Astrocyte (in vitro differentiated cells and primary cell): Measurements from ENCODE around the gene HSF5. TPM values are rescaled to one million over a fixed set of nuclear protein-coding genes. Genes with fewer than 3 reads are reported as not detected.

ENCODE experiments used
- DNase-seq: peaks from one replicate; pipeline ENCODE4 v3.0.0-alpha.2; 2010; ENCODE audit warnings: low read depth
- FAIRE-seq: peaks from 2 replicates; lab custom pipeline; 2011; peaks lifted over from hg19 to GRCh38; lab: Jason Lieb, UNC
- H2AFZ ChIP-seq: 2 replicates; pipeline ENCODE4 v1.6.0; 2012; ENCODE audit warnings: low read depth, low read length, inconsistent platforms
- H3K27ac ChIP-seq: 2 replicates; pipeline ENCODE4 v1.5.1; 2011; ENCODE audit warnings: low read depth, low read length, inconsistent platforms
- H3K27me3 ChIP-seq: 2 replicates; pipeline ENCODE4 v1.6.0; 2011; ENCODE audit warnings: low read length, inconsistent platforms; ENCODE audit not compliant: insufficient read depth
- H3K36me3 ChIP-seq: 2 replicates; pipeline ENCODE4 v1.5.1; 2011; ENCODE audit warnings: low read length, inconsistent platforms; ENCODE audit not compliant: insufficient read depth
- H3K4me1 ChIP-seq: 2 replicates; pipeline ENCODE4 v1.5.1; 2011; ENCODE audit warnings: low read length, inconsistent platforms; ENCODE audit not compliant: insufficient read depth
- H3K4me2 ChIP-seq: 2 replicates; pipeline ENCODE4 v1.6.0; 2012; ENCODE audit warnings: low read length, inconsistent platforms
- H3K4me3 ChIP-seq: 2 replicates; pipeline ENCODE4 v1.5.1; 2011; ENCODE audit warnings: low read depth, mild to moderate bottlenecking, low read length, inconsistent platforms; ENCODE audit not compliant: insufficient read depth
- H3K79me2 ChIP-seq: 2 replicates; pipeline ENCODE4 v1.6.0; 2012; ENCODE audit warnings: mild to moderate bottlenecking, low read length, inconsistent platforms; ENCODE audit not compliant: insufficient read depth
- H3K9ac ChIP-seq: 2 replicates; pipeline ENCODE4 v1.6.0; 2012; ENCODE audit warnings: mild to moderate bottlenecking, low read length, inconsistent platforms
- H3K9me3 ChIP-seq: 2 replicates; pipeline ENCODE4 v1.5.1; 2012; ENCODE audit warnings: low read depth, mild to moderate bottlenecking, low read length, inconsistent platforms; ENCODE audit not compliant: insufficient read depth
- H4K20me1 ChIP-seq: 2 replicates; pipeline ENCODE4 v1.6.0; 2012; ENCODE audit warnings: low read length, inconsistent platforms; ENCODE audit not compliant: insufficient read depth
- H3K27ac Mint-ChIP-seq: one replicate; pipeline ENCODE4 v1.8.0; 2021; ENCODE audit warnings: mild to moderate bottlenecking, mixed read lengths; ENCODE audit not compliant: unreplicated experiment
- H3K27me3 Mint-ChIP-seq: one replicate; pipeline ENCODE4 v1.8.0; 2021; ENCODE audit warnings: low read depth, mixed read lengths; ENCODE audit not compliant: unreplicated experiment
- H3K36me3 Mint-ChIP-seq: one replicate; pipeline ENCODE4 v1.8.0; 2021; ENCODE audit warnings: low read depth, mixed read lengths; ENCODE audit not compliant: unreplicated experiment
- H3K4me1 Mint-ChIP-seq: one replicate; pipeline ENCODE4 v1.8.0; 2021; ENCODE audit warnings: low read depth, mixed read lengths; ENCODE audit not compliant: unreplicated experiment
- H3K4me3 Mint-ChIP-seq: one replicate; pipeline ENCODE4 v1.8.0; 2021; ENCODE audit warnings: mild to moderate bottlenecking, moderate library complexity, mixed read lengths; ENCODE audit not compliant: unreplicated experiment
- H3K9me3 Mint-ChIP-seq: one replicate; pipeline ENCODE4 v1.8.0; 2021; ENCODE audit warnings: mild to moderate bottlenecking, mixed read lengths; ENCODE audit not compliant: unreplicated experiment
- EZH2 ChIP-seq: IDR thresholded peaks from 2 replicates; pipeline ENCODE4 v1.6.1; 2012; ENCODE audit warnings: mild to moderate bottlenecking, low read length, inconsistent platforms; ENCODE audit not compliant: insufficient read depth
- total RNA-seq: library from RNA; stranded (reverse); gene quantifications from 2 replicates; pipeline ENCODE4 v1.2.1, GENCODE V29; 2021
- TF ChIP-seq, protein P1 (sequence below): IDR thresholded peaks from 2 replicates; pipeline ENCODE4 v1.5.1; 2011; ENCODE audit warnings: low read depth, mild to moderate bottlenecking, inconsistent platforms, low read length, moderate library complexity; ENCODE audit not compliant: insufficient read depth

Gene HSF5
- total RNA-seq, 1 donor from 2014 or later, result not detected

DNA sequence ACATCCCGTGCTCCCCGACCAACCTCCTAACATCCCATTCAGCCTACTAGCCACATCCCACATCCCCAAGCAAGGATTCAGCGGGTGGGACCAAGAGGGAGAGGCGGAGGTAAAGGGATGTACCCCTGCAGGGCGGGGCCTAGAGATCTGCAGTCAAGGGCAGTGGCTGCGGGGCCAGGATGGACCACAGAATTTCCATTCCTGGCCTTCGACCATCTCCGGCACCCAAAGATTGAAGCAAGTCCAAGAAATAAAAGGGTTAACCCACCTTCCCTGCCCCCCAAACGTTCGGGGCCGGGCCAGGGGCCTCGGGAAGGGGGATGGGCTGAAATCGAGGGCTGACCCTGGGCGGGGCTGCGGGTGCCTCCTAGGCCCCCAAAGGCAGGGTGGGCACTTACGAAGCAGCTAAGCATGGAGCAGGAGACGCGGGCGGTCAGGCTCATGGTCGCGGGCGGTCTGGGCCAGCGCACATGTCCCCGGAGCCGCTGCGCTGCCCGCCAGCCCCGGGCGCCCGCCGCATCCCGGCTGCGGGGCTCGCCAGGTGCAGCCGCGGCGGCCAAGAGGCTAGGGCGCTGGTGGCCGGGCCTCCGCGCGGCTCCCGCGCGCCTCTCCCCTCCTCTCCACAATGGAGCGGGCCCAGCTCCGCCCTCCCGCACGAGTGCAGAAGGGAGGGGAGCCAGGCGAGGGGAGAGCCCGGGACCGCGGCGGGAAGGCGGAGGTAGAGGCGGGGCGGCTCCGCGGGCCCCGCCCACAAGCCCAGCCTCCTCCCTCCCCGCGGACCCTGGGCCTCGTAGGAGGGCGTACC, 26.0 kb upstream of the HSF5 start, which contains the start of gene MTMR4:
Gene MTMR4 (minus strand): TSS at position 674 of the 805 bp plus-strand sequence. CDS start 231 bp downstream, at position 443.
- peak within 1 kb of the TSS; percentile 45 for H3K27ac ChIP-seq
- peaks cover 16% of the 10 kb centered on the region for H3K36me3 ChIP-seq
- H3K27me3 ChIP-seq, result no peaks in the 10 kb centered on the region
- H3K9me3 Mint-ChIP-seq, result no peaks in the 10 kb centered on the region
- peak within 1 kb of the TSS; percentile 78 for H3K4me3 ChIP-seq
- H3K4me1 Mint-ChIP-seq, result peaks cover 13% of the 10 kb centered on the region
- peak within 1 kb of the TSS; percentile 87 for H3K4me3 Mint-ChIP-seq
- no peak within 1 kb of the TSS for H3K27ac Mint-ChIP-seq
- DNase-seq, result peak; percentile 39
- peaks cover 22% of the 10 kb centered on the region for H3K4me1 ChIP-seq
- H3K9me3 ChIP-seq, result no peaks in the 10 kb centered on the region
- peaks cover 2% of the 10 kb centered on the region for H3K27me3 Mint-ChIP-seq
- H3K9ac ChIP-seq, result peak within 1 kb of the TSS; percentile 81
- FAIRE-seq, result no peak
- H2AFZ ChIP-seq, result peak within 1 kb of the TSS; percentile 76
- peak within 1 kb of the TSS; percentile 91 for H3K4me2 ChIP-seq
- H4K20me1 ChIP-seq, result peaks cover 25% of the 10 kb centered on the region
- H3K36me3 Mint-ChIP-seq, result peaks cover 14% of the 10 kb centered on the region
- TF ChIP-seq EZH2, result no peak
- TF ChIP-seq, protein P1, sequence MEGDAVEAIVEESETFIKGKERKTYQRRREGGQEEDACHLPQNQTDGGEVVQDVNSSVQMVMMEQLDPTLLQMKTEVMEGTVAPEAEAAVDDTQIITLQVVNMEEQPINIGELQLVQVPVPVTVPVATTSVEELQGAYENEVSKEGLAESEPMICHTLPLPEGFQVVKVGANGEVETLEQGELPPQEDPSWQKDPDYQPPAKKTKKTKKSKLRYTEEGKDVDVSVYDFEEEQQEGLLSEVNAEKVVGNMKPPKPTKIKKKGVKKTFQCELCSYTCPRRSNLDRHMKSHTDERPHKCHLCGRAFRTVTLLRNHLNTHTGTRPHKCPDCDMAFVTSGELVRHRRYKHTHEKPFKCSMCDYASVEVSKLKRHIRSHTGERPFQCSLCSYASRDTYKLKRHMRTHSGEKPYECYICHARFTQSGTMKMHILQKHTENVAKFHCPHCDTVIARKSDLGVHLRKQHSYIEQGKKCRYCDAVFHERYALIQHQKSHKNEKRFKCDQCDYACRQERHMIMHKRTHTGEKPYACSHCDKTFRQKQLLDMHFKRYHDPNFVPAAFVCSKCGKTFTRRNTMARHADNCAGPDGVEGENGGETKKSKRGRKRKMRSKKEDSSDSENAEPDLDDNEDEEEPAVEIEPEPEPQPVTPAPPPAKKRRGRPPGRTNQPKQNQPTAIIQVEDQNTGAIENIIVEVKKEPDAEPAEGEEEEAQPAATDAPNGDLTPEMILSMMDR, result no peak
- peaks cover 5% of the 10 kb centered on the region for H3K79me2 ChIP-seq

DNA sequence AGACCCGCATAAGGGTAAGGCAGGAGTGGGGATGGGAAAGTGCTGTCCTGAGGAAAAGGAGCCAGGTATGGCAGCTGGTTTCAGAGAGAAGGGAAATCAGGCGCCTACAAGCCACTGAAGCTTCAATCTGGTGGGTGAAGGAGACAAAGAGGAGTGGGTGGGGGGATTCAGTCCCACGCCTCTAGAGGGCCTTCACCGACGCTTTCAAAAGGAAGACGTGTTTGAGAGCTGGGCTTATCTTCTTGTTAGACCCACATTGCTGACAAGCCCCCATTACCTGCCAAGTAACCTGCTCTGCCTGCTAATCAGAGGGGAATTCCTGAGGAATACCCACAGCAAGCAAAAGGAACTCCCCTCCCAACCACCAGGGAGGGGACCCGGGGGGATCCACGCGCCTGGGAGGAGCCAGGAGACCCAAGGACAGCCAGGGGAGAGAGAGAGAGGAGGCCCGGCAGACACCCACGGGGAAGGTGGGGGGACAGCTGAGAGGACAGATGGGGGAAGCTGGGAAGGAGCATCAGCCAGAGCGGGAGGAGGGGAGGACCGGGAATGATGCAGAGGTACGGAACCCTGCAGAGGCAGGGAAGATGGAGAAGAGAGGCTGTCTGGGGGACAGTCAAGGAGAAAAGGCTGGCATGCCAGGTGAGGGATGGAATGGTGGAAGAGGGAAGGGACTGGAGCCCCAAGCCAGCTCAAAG, 25.2 kb upstream of the HSF5 start:
- FAIRE-seq (no peak), DNase-seq (no peak)
- Histone ChIP-seq H3K79me2 (peaks cover 5% of the 10 kb centered on the region), H3K4me1 (peaks cover 17% of the 10 kb centered on the region), H3K9me3 (no peaks in the 10 kb centered on the region), H3K27ac (no peak overlapping the region), H3K36me3 (peaks cover 18% of the 10 kb centered on the region), H3K4me2 (peak overlapping the region; percentile 91), H4K20me1 (peaks cover 25% of the 10 kb centered on the region), H3K27me3 (no peaks in the 10 kb centered on the region), H3K9ac (peak overlapping the region; percentile 81), H2AFZ (peak overlapping the region; percentile 76), H3K4me3 (peak overlapping the region; percentile 78)
- Mint-ChIP-seq H3K4me1 (peaks cover 10% of the 10 kb centered on the region), H3K4me3 (peak overlapping the region; percentile 87), H3K27ac (peak overlapping the region; percentile 21), H3K36me3 (peaks cover 14% of the 10 kb centered on the region), H3K27me3 (peaks cover 2% of the 10 kb centered on the region), H3K9me3 (no peaks in the 10 kb centered on the region)
- no peak for TF ChIP-seq EZH2
- TF ChIP-seq, protein P1, result no peak
